ENCODE results near the gene PDCL2. TPM values are rescaled to one million over a fixed set of nuclear protein-coding genes. Genes with fewer than 3 reads are reported as not detected.

PDCL2 gene
- total and polyA plus RNA-seq, 2 of the 8 experiments (the other 6 are each of a cell fraction or from before 2014, with no cell fraction given): not detected

DNA sequence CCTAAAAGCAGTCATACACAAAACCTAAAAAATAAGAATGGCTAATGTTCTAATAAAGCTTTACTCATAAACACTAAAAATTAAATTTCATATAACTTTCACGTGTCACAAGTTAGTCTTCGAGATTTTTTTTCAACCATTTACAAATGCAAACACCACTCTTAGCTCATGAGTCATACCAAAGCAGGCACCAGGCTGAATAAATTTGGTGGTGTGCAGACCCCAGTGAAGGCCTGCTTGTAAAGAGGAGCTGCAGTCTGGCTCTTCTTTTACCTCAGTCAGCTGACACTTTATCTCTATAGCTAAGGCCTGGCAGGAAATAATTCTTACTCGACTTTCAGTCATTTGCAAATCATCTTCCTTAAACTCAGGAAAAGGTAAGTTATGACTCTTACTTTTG, 82.8 kb downstream of the PDCL2 start:
- Histone ChIP-seq H3K4me1 (replicated peaks in 1 of 4; ENCODE audit: control insufficient read depth in 3 of 4, insufficient read depth in 4 of 4, low read length in 3 of 4) (no peaks in the 10 kb centered on the region), H3K23me2 (ENCODE audit: low read depth, low read length) (no peaks in the 10 kb centered on the region), H2BK15ac (ENCODE audit: low read length) (no peak overlapping the region), H4K20me1 (replicated peaks in 1 of 2; ENCODE audit: control insufficient read depth in 1 of 2, insufficient read depth in 2 of 2, low read length in 2 of 2) (no peaks in the 10 kb centered on the region), H3K27me3 (replicated peaks in 1 of 4; ENCODE audit: control insufficient read depth in 3 of 4, extremely low read depth in 1 of 4, insufficient read depth in 3 of 4, low read length in 3 of 4) (no peaks in the 10 kb centered on the region), H3K18ac (ENCODE audit: extremely low read depth, low read length) (no peak overlapping the region), H3K4me2 (ENCODE audit: insufficient read depth in 1 of 2, low read depth in 2 of 2, low read length in 2 of 2) (no peak overlapping the region), H3K56ac (replicated peaks; ENCODE audit: insufficient read length, low read depth, low read length) (no peak overlapping the region), H3K4me3 (ENCODE audit: extremely low read depth in 1 of 4, insufficient read depth in 2 of 4, low read depth in 3 of 4, low read length in 4 of 4) (no peak overlapping the region), H2AK5ac (ENCODE audit: low read depth, low read length) (no peak overlapping the region), H4K8ac (ENCODE audit: extremely low read depth, insufficient read depth, low read length) (no peak overlapping the region), H2AFZ (ENCODE audit: low read length) (no peak overlapping the region), H2BK20ac (ENCODE audit: low read length) (no peak overlapping the region), H3K4ac (replicated peaks; ENCODE audit: insufficient read length, low read depth, low read length) (no peak overlapping the region), H3K9ac (replicated peaks in 1 of 4; ENCODE audit: extremely low read depth in 1 of 4, low read depth in 3 of 4, low read length in 3 of 4) (no peak overlapping the region), H2BK12ac (ENCODE audit: low read depth, low read length) (no peak overlapping the region), H4K91ac (replicated peaks; ENCODE audit: insufficient read length, low read length) (no peak overlapping the region), H3K36me3 (ENCODE audit: control insufficient read depth in 2 of 4, insufficient read depth in 4 of 4, low read length in 3 of 4) (peaks cover 0 to 12% (median 0%) of the 10 kb centered on the region in 4 experiments; a peak in 1 of 8 replicates), H2BK5ac (ENCODE audit: low read depth, low read length) (no peak overlapping the region), H3K79me2 (ENCODE audit: control insufficient read depth in 1 of 2, insufficient read depth in 2 of 2, low read length in 2 of 2) (peaks cover 0 to 23% of the 10 kb centered on the region in 2 experiments; a peak in 3 of 4 replicates), H4K5ac (ENCODE audit: insufficient read length, low read depth, low read length) (no peak overlapping the region), H3K23ac (ENCODE audit: insufficient read length) (no peak overlapping the region), H3K9me3 (ENCODE audit: insufficient read depth in 2 of 2, low read depth in 1 of 2, low read length in 1 of 2) (no peaks in the 10 kb centered on the region), H3K79me1 (ENCODE audit: low read depth, low read length) (no peaks in the 10 kb centered on the region), H3K14ac (ENCODE audit: insufficient read length) (no peak overlapping the region), H2BK120ac (replicated peaks; ENCODE audit: low read depth, low read length) (no peak overlapping the region), H3K27ac (ENCODE audit: low read depth, low read length) (no peak overlapping the region)
- 71% methylated on average over 3 of the region's 3 CpGs; no CpG with 5 or more reads in 1 of the 2 experiments for WGBS, 2 experiments (ENCODE audit: extremely low coverage in 1 of 2, insufficient coverage in 1 of 2, insufficient read length in 1 of 2, insufficient replicate concordance in 2 of 2, low coverage in 1 of 2, low lambda C conversion rate in 2 of 2, missing lambda C conversion rate in 1 of 2)
- no peak for FAIRE-seq
- CTCF ChIA-PET (ENCODE audit: partially characterized antibody): interaction anchor here (0.8 kb wide), 1 partner anchor 63 kb away, joined by 3 read pairs; no protein-coding TSS in a partner anchor
- no peak for TF ChIP-seq CTBP2 (IDR thresholded peaks at IDR 0.05; ENCODE audit: borderline replicate concordance, insufficient read depth, insufficient read length, low read length)
- no peak for TF ChIP-seq EGR1 (IDR thresholded peaks at IDR 0.05; ENCODE audit: borderline replicate concordance, low read depth, low read length)
- no peak for TF ChIP-seq CHD2 (IDR thresholded peaks at IDR 0.05; ENCODE audit: low read length)
- TF ChIP-seq YY1 (IDR thresholded peaks at IDR 0.05; ENCODE audit: low read depth, low read length): no peak
- no peak for TF ChIP-seq SRF (IDR thresholded peaks at IDR 0.05; ENCODE audit: low read depth, low read length)
- TF ChIP-seq NRF1 (IDR thresholded peaks at IDR 0.05; ENCODE audit: low read depth, low read length): no peak
- TF ChIP-seq GTF2F1 (IDR thresholded peaks at IDR 0.05; ENCODE audit: borderline replicate concordance, low read depth, low read length): no peak
- no peak for TF ChIP-seq SUZ12 (IDR thresholded peaks at IDR 0.05; ENCODE audit: low read length)
- POLR2A ChIA-PET (ENCODE audit: partially characterized antibody): no interaction called here
- DNase-seq (ENCODE audit: low read depth in 1 of 2, low spot score in 2 of 2): no peak

All from H1 (cell line).